H1 (cell line): ENCODE results near the gene NFKB1. TPM values are rescaled to one million over a fixed set of nuclear protein-coding genes. Genes with fewer than 3 reads are reported as not detected.

ENCODE experiments used
- CTCF ChIA-PET: fragments of 300-600 bp; sonication (Branson Sonifier 250); formaldehyde crosslinking; loops from one replicate; lab custom pipeline; 2021; ENCODE audit not compliant: partially characterized antibody; lab: Charles Lee
- POLR2A ChIA-PET: fragments of 300-600 bp; sonication (Branson Sonifier 250); formaldehyde crosslinking; loops from one replicate; lab custom pipeline; 2021; ENCODE audit warnings: inconsistent platforms; ENCODE audit not compliant: partially characterized antibody; lab: Charles Lee
- DNase-seq, 2 experiments: peaks; one replicate each; pipeline versions ENCODE4 v3.0.0 to v3.0.0-alpha.2; 2010 to 2022; ENCODE audit warnings: low spot score in 2 of 2, low read depth in 1 of 2, mixed read lengths in 1 of 2
- FAIRE-seq: peaks from 2 replicates; lab custom pipeline; 2011; peaks lifted over from hg19 to GRCh38; lab: Jason Lieb, UNC
- H2AFZ ChIP-seq: 2 replicates; pipeline ENCODE4 v1.8.1; 2012; ENCODE audit warnings: low read length, inconsistent platforms
- H2AK5ac ChIP-seq: 2 replicates; pipeline ENCODE4 v1.6.1; 2013; ENCODE audit warnings: low read depth, low read length
- H2BK120ac ChIP-seq: replicated peaks from 2 replicates; pipeline ENCODE3; 2013; ENCODE audit warnings: low read depth, low read length, inconsistent platforms
- H2BK12ac ChIP-seq: 2 replicates; pipeline ENCODE4 v1.6.1; 2013; ENCODE audit warnings: low read depth, low read length
- H2BK15ac ChIP-seq: 2 replicates; pipeline ENCODE4 v1.6.1; 2013; ENCODE audit warnings: low read length
- H2BK20ac ChIP-seq: 2 replicates; pipeline ENCODE4 v1.6.1; 2013; ENCODE audit warnings: low read length
- H2BK5ac ChIP-seq: 2 replicates; pipeline ENCODE4 v1.6.1; 2013; ENCODE audit warnings: low read depth, low read length
- H3K14ac ChIP-seq: 2 replicates; pipeline ENCODE4 v1.6.1; 2013; ENCODE audit warnings: inconsistent platforms; ENCODE audit not compliant: insufficient read length
- H3K18ac ChIP-seq: 2 replicates; pipeline ENCODE4 v1.6.1; 2013; ENCODE audit warnings: low read length; ENCODE audit errors: extremely low read depth
- H3K23ac ChIP-seq: 2 replicates; pipeline ENCODE4 v1.6.1; 2013; ENCODE audit warnings: inconsistent platforms; ENCODE audit not compliant: insufficient read length
- H3K23me2 ChIP-seq: 2 replicates; pipeline ENCODE4 v1.6.1; 2013; ENCODE audit warnings: low read depth, low read length
- H3K27ac ChIP-seq: 2 replicates; pipeline ENCODE4 v1.6.1; 2011; ENCODE audit warnings: low read depth, low read length, inconsistent platforms
- H3K27me3 ChIP-seq, 4 experiments: replicated peaks in 1 of 4; 1 replicate in 1 of 4; 2 replicates in 3 of 4; pipeline versions ENCODE4 v1.6.1 to v1.8.1; 2011 to 2013; ENCODE audit warnings: low read length in 3 of 4, mild to moderate bottlenecking in 3 of 4, inconsistent platforms in 2 of 4, mixed read lengths in 2 of 4, moderate library complexity in 1 of 4; ENCODE audit not compliant: control insufficient read depth in 3 of 4, insufficient read depth in 3 of 4; ENCODE audit errors: extremely low read depth in 1 of 4
- H3K36me3 ChIP-seq, 4 experiments: 2 replicates each; pipeline versions ENCODE4 v1.6.1 to v1.8.1; 2011 to 2013; ENCODE audit warnings: mild to moderate bottlenecking in 4 of 4, low read length in 3 of 4, moderate library complexity in 2 of 4, control low read depth in 1 of 4, inconsistent platforms in 1 of 4; ENCODE audit not compliant: insufficient read depth in 4 of 4, control insufficient read depth in 2 of 4
- H3K4ac ChIP-seq: replicated peaks from 2 replicates; pipeline ENCODE3; 2013; ENCODE audit warnings: low read length, low read depth, mixed read lengths, inconsistent platforms; ENCODE audit not compliant: insufficient read length
- H3K4me1 ChIP-seq, 4 experiments: replicated peaks in 1 of 4; 1 replicate in 1 of 4; 2 replicates in 3 of 4; pipeline versions ENCODE4 v1.6.1 to v1.8.1; 2011 to 2013; ENCODE audit warnings: low read length in 3 of 4, inconsistent platforms in 2 of 4, mixed read lengths in 1 of 4; ENCODE audit not compliant: insufficient read depth in 4 of 4, control insufficient read depth in 3 of 4
- H3K4me2 ChIP-seq, 2 experiments: 2 replicates each; pipeline versions ENCODE4 v1.6.1 to v1.8.1; 2011 to 2013; ENCODE audit warnings: low read depth in 2 of 2, low read length in 2 of 2, control low read depth in 1 of 2, inconsistent platforms in 1 of 2, mild to moderate bottlenecking in 1 of 2; ENCODE audit not compliant: insufficient read depth in 1 of 2
- H3K4me3 ChIP-seq, 4 experiments: fragments of 200-600, 300-600 bp in 1 of 4; sonication (generic), shearing (Covaris generic), sonication (Bioruptor Twin) in 1 of 4; 2 replicates each; pipeline versions ENCODE4 v1.5.1 to v1.8.1; 2011 to 2016; ENCODE audit warnings: low read length in 4 of 4, low read depth in 3 of 4, control low read depth in 2 of 4, inconsistent platforms in 2 of 4, mild to moderate bottlenecking in 2 of 4, mixed read lengths in 1 of 4, moderate library complexity in 1 of 4; ENCODE audit not compliant: insufficient read depth in 2 of 4; ENCODE audit errors: extremely low read depth in 1 of 4
- H3K56ac ChIP-seq: replicated peaks from 2 replicates; pipeline ENCODE3; 2013; ENCODE audit warnings: low read depth, mild to moderate bottlenecking, mixed read lengths, low read length, inconsistent platforms; ENCODE audit not compliant: insufficient read length
- H3K79me1 ChIP-seq: 2 replicates; pipeline ENCODE4 v1.6.1; 2013; ENCODE audit warnings: low read depth, low read length, control low read depth
- H3K79me2 ChIP-seq, 2 experiments: 2 replicates each; pipeline versions ENCODE4 v1.6.1 to v1.8.1; 2012 to 2013; ENCODE audit warnings: low read length in 2 of 2, mild to moderate bottlenecking in 2 of 2, inconsistent platforms in 1 of 2; ENCODE audit not compliant: insufficient read depth in 2 of 2, control insufficient read depth in 1 of 2
- H3K9ac ChIP-seq, 4 experiments: replicated peaks in 1 of 4; 1 replicate in 1 of 4; 2 replicates in 3 of 4; pipeline versions ENCODE4 v1.6.1 to v1.8.1; 2011 to 2013; ENCODE audit warnings: low read depth in 3 of 4, low read length in 3 of 4, control low read depth in 2 of 4, mild to moderate bottlenecking in 2 of 4, moderate library complexity in 2 of 4, inconsistent platforms in 1 of 4; ENCODE audit errors: extremely low read depth in 1 of 4
- H3K9me3 ChIP-seq, 2 experiments: 2 replicates each; pipeline versions ENCODE4 v1.6.1 to v1.8.1; 2012 to 2013; ENCODE audit warnings: mild to moderate bottlenecking in 2 of 2, moderate library complexity in 2 of 2, control low read depth in 1 of 2, inconsistent platforms in 1 of 2, low read depth in 1 of 2, low read length in 1 of 2, mixed read lengths in 1 of 2; ENCODE audit not compliant: insufficient read depth in 2 of 2
- H4K20me1 ChIP-seq, 2 experiments: replicated peaks in 1 of 2; 2 replicates each; pipeline versions ENCODE3 to v1.8.1; 2011 to 2013; ENCODE audit warnings: inconsistent platforms in 2 of 2, low read length in 2 of 2, mild to moderate bottlenecking in 1 of 2; ENCODE audit not compliant: insufficient read depth in 2 of 2, control insufficient read depth in 1 of 2
- H4K5ac ChIP-seq: 2 replicates; pipeline ENCODE4 v1.6.1; 2013; ENCODE audit warnings: low read length, low read depth, mixed read lengths, inconsistent platforms; ENCODE audit not compliant: insufficient read length
- H4K8ac ChIP-seq: 2 replicates; pipeline ENCODE4 v1.8.0; 2013; ENCODE audit warnings: mild to moderate bottlenecking, moderate library complexity, low read length, inconsistent platforms; ENCODE audit not compliant: insufficient read depth; ENCODE audit errors: extremely low read depth
- H4K91ac ChIP-seq: replicated peaks from 2 replicates; pipeline ENCODE3; 2013; ENCODE audit warnings: low read length, mixed read lengths, inconsistent platforms; ENCODE audit not compliant: insufficient read length
- ATF3 ChIP-seq: IDR thresholded peaks from 2 replicates; pipeline ENCODE4 v1.6.1; 2011; ENCODE audit warnings: low read depth, mild to moderate bottlenecking, low read length; ENCODE audit not compliant: insufficient read depth
- CBX8 ChIP-seq: fragments of 300-800, 300-1000 bp; sonication (generic); IDR thresholded peaks from 2 replicates; pipeline ENCODE4 v1.7.1; 2016; ENCODE audit warnings: low read depth, low read length, borderline replicate concordance
- CREB1 ChIP-seq: IDR thresholded peaks from 2 replicates; pipeline ENCODE4 v1.6.1; 2012; ENCODE audit warnings: inconsistent platforms
- EP300 ChIP-seq, 2 experiments: IDR thresholded peaks; 1 replicate in 1 of 2; 2 replicates in 1 of 2; pipeline ENCODE4 v1.6.1; 2011 to 2012; ENCODE audit warnings: low read depth in 2 of 2, low read length in 2 of 2, mild to moderate bottlenecking in 2 of 2, borderline replicate concordance in 1 of 2, inconsistent platforms in 1 of 2, moderate library complexity in 1 of 2
- GTF2F1 ChIP-seq: IDR thresholded peaks from 2 replicates; pipeline ENCODE4 v1.6.1; 2012; ENCODE audit warnings: low read depth, low read length, improper control_type of control experiment, borderline replicate concordance
- JUN ChIP-seq: IDR thresholded peaks from 2 replicates; pipeline ENCODE4 v1.6.1; 2011; ENCODE audit warnings: low read depth, mild to moderate bottlenecking, improper control_type of control experiment, low read length
- KDM1A ChIP-seq: fragments of 200-600, 300-600 bp; sonication (generic); IDR thresholded peaks from 2 replicates; pipeline ENCODE4 v1.7.1; 2016; ENCODE audit warnings: mild to moderate bottlenecking, low read length, borderline replicate concordance
- MAX ChIP-seq: IDR thresholded peaks from 2 replicates; pipeline ENCODE4 v1.6.1; 2012; ENCODE audit warnings: inconsistent platforms
- NANOG ChIP-seq: IDR thresholded peaks from 2 replicates; pipeline ENCODE4 v1.6.1; 2011; ENCODE audit warnings: low read length, low read depth, mild to moderate bottlenecking, inconsistent platforms; ENCODE audit not compliant: insufficient read depth, poor library complexity, severe bottlenecking
- RBBP5 ChIP-seq: IDR thresholded peaks from 2 replicates; pipeline ENCODE4 v1.7.1; 2012; ENCODE audit warnings: low read depth, mild to moderate bottlenecking, inconsistent platforms, low read length, moderate library complexity, borderline replicate concordance
- RFX5 ChIP-seq: IDR thresholded peaks from 2 replicates; pipeline ENCODE4 v1.6.1; 2011; ENCODE audit warnings: low read depth, low read length, improper control_type of control experiment, borderline replicate concordance
- SP1 ChIP-seq: IDR thresholded peaks from 2 replicates; pipeline ENCODE4 v1.6.1; 2011; ENCODE audit warnings: low read depth, low read length
- TBP ChIP-seq: IDR thresholded peaks from 2 replicates; pipeline ENCODE4 v1.6.1; 2011; ENCODE audit warnings: low read depth, low read length, improper control_type of control experiment
- WGBS, 2 experiments: shearing (Covaris generic) in 1 of 2; methylation state at CpG; one replicate each; pipeline versions ENCODE4 v1.1.6 to v1.1.7; 2013 to 2015; ENCODE audit warnings: low lambda C conversion rate in 2 of 2, mixed read lengths in 2 of 2, inconsistent platforms in 1 of 2, low coverage in 1 of 2, missing lambda C conversion rate in 1 of 2; ENCODE audit not compliant: insufficient replicate concordance in 2 of 2, insufficient coverage in 1 of 2, insufficient read length in 1 of 2; ENCODE audit errors: extremely low coverage in 1 of 2, missing lambda C conversion rate in 1 of 2; 5-methylcytosine and 5-hydroxymethylcytosine counted together
- polyA plus RNA-seq, 7 experiments: library from polyadenylated mRNA; depleted of rRNA in 3 of 7; stranded (reverse) in 5 of 7; unstranded in 2 of 7; fragments of >200 nt in 5 of 7; fragments of 200-250 nt in 2 of 7; gene quantifications; 1 replicate in 5 of 7; 2 replicates in 1 of 7; 4 replicates in 1 of 7; pipeline versions ENCODE4 v1.2.1 to v1.2.3, GENCODE V29; 2011 to 2013; ENCODE audit warnings: missing spikeins in 2 of 7, mixed read lengths in 2 of 7
- total RNA-seq: library from RNA; stranded (reverse); fragmentation: NEBNext Ultra II Directional; extraction: Animal tissue kit (Norgen Biotek cat#: 25700); gene quantifications from 2 replicates; pipeline ENCODE4 v1.2.1, GENCODE V29; 2021

The NFKB1 gene
- total and polyA plus RNA-seq, 2 of the 8 experiments (the other 6 are each of a cell fraction or from before 2014, with no cell fraction given): 2.9 to 6.8 TPM

- no peak overlapping the region for H3K18ac ChIP-seq
Observed at GRCh38 chr4:102606846-102607450, 105.8 kb downstream of the NFKB1 start.

More at GRCh38 chr4:102606846-102607450, 105.8 kb downstream of the NFKB1 start:
- FAIRE-seq (no peak), DNase-seq (no peak)
- Histone ChIP-seq H4K20me1 (no peaks in the 10 kb centered on the region), H2BK20ac (no peak overlapping the region), H2AFZ (no peak overlapping the region), H3K9ac (no peak overlapping the region), H3K23ac (no peak overlapping the region), H3K56ac (no peak overlapping the region), H2BK15ac (no peak overlapping the region), H3K79me2 (no peaks in the 10 kb centered on the region), H4K91ac (no peak overlapping the region), H3K4me1 (no peaks in the 10 kb centered on the region), H2AK5ac (no peak overlapping the region), H3K9me3 (no peaks in the 10 kb centered on the region), H2BK120ac (no peak overlapping the region), H3K14ac (no peak overlapping the region), H2BK12ac (no peak overlapping the region), H3K27me3 (no peaks in the 10 kb centered on the region), H3K23me2 (no peaks in the 10 kb centered on the region), H4K5ac (no peak overlapping the region), H3K27ac (no peak overlapping the region), H3K79me1 (no peaks in the 10 kb centered on the region), H3K4me3 (no peak overlapping the region), H4K8ac (no peak overlapping the region; the same call in 1 of the 2 replicates), H3K4ac (no peak overlapping the region), H3K4me2 (no peak overlapping the region), H3K36me3 (no peaks in the 10 kb centered on the region), H2BK5ac (no peak overlapping the region)
- TF ChIP-seq CBX8: no peak
- TF ChIP-seq TBP: no peak
- TF ChIP-seq NANOG: no peak
- TF ChIP-seq KDM1A: no peak
- TF ChIP-seq EP300 (IDR thresholded peaks at IDR 0.05; ENCODE audit: borderline replicate concordance in 1 of 2, low read depth in 2 of 2, low read length in 2 of 2): no peak
- TF ChIP-seq CREB1: no peak
- no peak for TF ChIP-seq ATF3
- no peak for TF ChIP-seq MAX
- no peak for TF ChIP-seq SP1
- TF ChIP-seq RFX5: no peak
- TF ChIP-seq JUN: no peak
- TF ChIP-seq GTF2F1: no peak
- TF ChIP-seq RBBP5: no peak
- ChIA-PET CTCF (interaction anchor here (1.2 kb wide), 1 partner anchor 16 kb away, joined by 4 read pairs; no protein-coding TSS in a partner anchor), POLR2A (no interaction called here)
- 96% methylated on average over 7 of the region's 7 CpGs; no CpG with 5 or more reads in 1 of the 2 experiments for WGBS, 2 experiments
